Adipocyte (in vitro differentiated cells): ENCODE data around the gene CD59.
"Not testable (repeated sequence)": the region's sequence is repeated elsewhere in the genome, so short reads cannot be mapped to it uniquely, and the experiment has no call there.

Experiments used
- DNase-seq: peaks from one replicate; pipeline ENCODE4 v3.0.0-alpha.2; 2015; ENCODE audit warnings: low read depth
- H3K27me3 ChIP-seq: replicated peaks from 2 replicates; pipeline ENCODE4 v1.7.0; 2013; ENCODE audit warnings: mild to moderate bottlenecking, low read length, moderate library complexity; ENCODE audit not compliant: control insufficient read depth, insufficient read depth
- H3K36me3 ChIP-seq: 2 replicates; pipeline ENCODE4 v1.7.0; 2013; ENCODE audit warnings: low read length, mild to moderate bottlenecking, moderate library complexity; ENCODE audit not compliant: control insufficient read depth, insufficient read depth, severe bottlenecking
- H3K4me1 ChIP-seq: 2 replicates; pipeline ENCODE4 v1.7.0; 2013; ENCODE audit warnings: mild to moderate bottlenecking, low read length, moderate library complexity; ENCODE audit not compliant: control insufficient read depth, insufficient read depth
- H3K4me3 ChIP-seq: 2 replicates; pipeline ENCODE4 v1.7.0; 2013; ENCODE audit warnings: mild to moderate bottlenecking, low read length, moderate library complexity
- H3K9ac ChIP-seq: 2 replicates; pipeline ENCODE4 v1.7.0; 2013; ENCODE audit warnings: mild to moderate bottlenecking, low read length, moderate library complexity
- H3K9me3 ChIP-seq: 2 replicates; pipeline ENCODE4 v1.7.0; 2013; ENCODE audit warnings: mild to moderate bottlenecking, low read length, moderate library complexity; ENCODE audit not compliant: control insufficient read depth

CD59 gene

GRCh38 chr11:33741806-33742205, 5.6 kb upstream of the CD59 start:
- no peaks in the 10 kb centered on the region for H3K27me3 ChIP-seq
- no peak overlapping the region for H3K4me3 ChIP-seq
- H3K4me1 ChIP-seq: peaks cover 6% of the 10 kb centered on the region
- DNase-seq: no peak
- no peak overlapping the region for H3K9ac ChIP-seq
- peaks cover 16% of the 10 kb centered on the region for H3K36me3 ChIP-seq
- no peaks in the 10 kb centered on the region for H3K9me3 ChIP-seq

DNA sequence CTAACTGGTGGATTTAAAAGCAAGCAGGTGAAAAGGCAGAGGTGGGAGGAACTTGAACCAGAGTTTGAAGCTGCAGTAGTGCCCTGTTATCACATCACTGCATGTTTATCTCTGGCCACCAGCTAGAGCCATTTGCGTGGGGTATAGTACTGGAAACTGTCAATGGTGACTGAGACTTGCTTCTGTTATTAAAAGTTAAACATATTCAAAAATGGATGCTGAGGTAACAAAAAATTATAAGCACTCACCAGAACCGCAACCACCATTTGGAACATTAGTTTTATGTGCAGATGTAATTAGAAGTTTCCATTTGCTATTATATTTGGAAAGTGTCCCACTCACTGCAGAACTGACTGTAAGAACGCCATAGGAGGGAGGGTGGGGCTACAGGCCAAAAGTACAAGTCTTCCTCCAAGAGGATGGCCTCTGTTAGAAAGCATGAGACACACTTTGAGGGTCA, 1.2 kb upstream of the CD59 start:
- peaks cover 26% of the 10 kb centered on the region for H3K4me1 ChIP-seq
- H3K9ac ChIP-seq: peak overlapping the region; percentile 94
- peaks cover 6% of the 10 kb centered on the region for H3K36me3 ChIP-seq
- DNase-seq: no peak
- H3K4me3 ChIP-seq: peak overlapping the region; percentile 95
- H3K27me3 ChIP-seq: no peaks in the 10 kb centered on the region
- no peaks in the 10 kb centered on the region for H3K9me3 ChIP-seq

- H3K4me3 ChIP-seq: peak overlapping the region; percentile 95
- no peaks in the 10 kb centered on the region for H3K27me3 ChIP-seq
- H3K9me3 ChIP-seq: no peaks in the 10 kb centered on the region
- H3K36me3 ChIP-seq: peaks cover 12% of the 10 kb centered on the region
- peaks cover 42% of the 10 kb centered on the region for H3K4me1 ChIP-seq
- peak; percentile 64 for DNase-seq
- H3K9ac ChIP-seq: peak overlapping the region; percentile 94
These were observed 714 bp downstream of the CD59 start for GRCh38 chr11:33735271-33736147.

DNA sequence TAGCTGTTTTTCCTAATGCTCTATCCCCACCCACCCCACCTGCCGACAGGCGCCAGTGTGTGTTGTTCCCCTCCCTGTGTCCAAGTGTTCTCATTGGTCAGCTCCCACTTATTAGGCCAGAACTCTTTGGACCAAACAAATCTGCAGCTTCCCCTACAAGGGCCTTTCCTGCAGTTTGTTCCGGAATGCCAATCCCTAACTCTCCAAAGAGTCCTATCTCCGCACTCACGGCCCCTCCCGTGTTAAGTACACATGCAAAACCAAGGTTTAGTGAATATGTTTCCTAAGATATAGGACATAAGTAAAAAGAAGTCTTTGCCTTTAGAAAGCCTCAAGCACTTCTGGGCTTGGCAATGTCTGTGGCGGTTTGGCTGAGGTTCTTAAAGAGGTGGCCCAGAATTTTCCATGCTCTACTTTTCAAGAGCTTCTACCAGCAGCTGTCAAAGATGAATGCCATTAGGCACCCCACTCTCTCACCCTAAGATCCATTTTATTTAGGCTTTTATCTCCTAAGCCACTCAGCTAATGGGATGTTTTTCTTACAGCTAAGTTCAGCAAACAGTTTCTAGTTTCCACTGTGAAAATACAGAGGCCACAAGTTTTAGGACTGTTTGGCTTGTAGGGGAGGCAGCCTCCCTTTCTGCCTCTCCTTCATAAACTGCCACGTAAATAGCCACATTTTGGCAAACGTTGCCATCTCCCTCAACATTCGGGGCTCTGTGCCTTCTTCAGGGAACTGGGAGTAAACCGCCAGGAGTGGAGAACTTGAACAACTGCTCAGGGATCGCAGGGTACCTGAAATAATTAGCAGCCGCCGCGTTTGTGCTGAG, 1.6 kb downstream of the CD59 start:
- no peaks in the 10 kb centered on the region for H3K9me3 ChIP-seq
- peak overlapping the region; percentile 94 for H3K9ac ChIP-seq
- H3K27me3 ChIP-seq: no peaks in the 10 kb centered on the region
- peaks cover 47% of the 10 kb centered on the region for H3K4me1 ChIP-seq
- peak overlapping the region; percentile 95 for H3K4me3 ChIP-seq
- DNase-seq: peak; percentile 64
- peaks cover 15% of the 10 kb centered on the region for H3K36me3 ChIP-seq

- Histone ChIP-seq H3K36me3 (peaks cover 15% of the 10 kb centered on the region), H3K4me3 (peak overlapping the region; percentile 95), H3K27me3 (no peaks in the 10 kb centered on the region), H3K9me3 (no peaks in the 10 kb centered on the region), H3K4me1 (peaks cover 47% of the 10 kb centered on the region), H3K9ac (peak overlapping the region; percentile 94)
- DNase-seq: no peak
These were observed 2.2 kb downstream of the CD59 start for GRCh38 chr11:33733980-33734379.

DNA sequence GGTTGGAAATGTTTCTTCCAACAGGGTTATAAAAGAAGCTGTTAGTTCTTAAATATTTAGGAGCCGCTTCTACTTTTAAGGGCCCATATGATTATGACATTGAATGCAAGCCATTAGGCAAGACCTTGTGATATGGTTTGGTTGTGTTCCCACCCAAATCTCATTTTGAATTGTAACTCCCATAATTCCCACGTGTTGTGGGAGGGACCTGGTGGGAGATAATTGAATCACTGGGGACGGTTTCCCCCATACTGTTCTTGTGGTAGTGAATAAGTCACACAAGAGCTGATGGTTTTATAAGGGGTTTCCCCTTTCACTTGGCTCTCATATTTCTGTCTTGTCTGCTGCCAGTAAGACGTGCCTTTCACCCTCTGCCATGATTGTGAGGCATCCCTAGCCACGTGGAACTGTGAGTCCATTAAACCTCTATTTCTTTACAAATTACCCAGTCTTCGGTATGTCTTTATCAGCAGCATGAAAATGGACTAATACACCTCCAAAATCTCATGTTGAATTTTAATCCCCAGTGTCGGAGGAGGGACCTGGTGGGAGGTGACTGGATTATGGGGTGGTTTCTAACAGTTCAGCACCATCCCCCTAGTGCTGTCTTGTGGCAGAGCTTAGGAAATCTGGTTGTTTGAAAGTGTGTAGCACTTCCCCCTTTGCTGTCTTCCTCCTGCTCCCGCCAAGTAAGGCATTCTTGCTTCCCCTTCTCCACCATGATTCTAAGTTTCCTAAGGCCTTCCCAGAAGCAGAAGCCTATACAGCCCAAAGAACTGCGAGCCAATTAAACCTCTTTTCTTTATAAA, 4.3 kb downstream of the CD59 start:
- Histone ChIP-seq H3K27me3 (no peaks in the 10 kb centered on the region), H3K9ac (no peak overlapping the region), H3K9me3 (no peaks in the 10 kb centered on the region), H3K36me3 (peaks cover 15% of the 10 kb centered on the region), H3K4me1 (peaks cover 42% of the 10 kb centered on the region), H3K4me3 (no peak overlapping the region)
- DNase-seq: no peak

DNA sequence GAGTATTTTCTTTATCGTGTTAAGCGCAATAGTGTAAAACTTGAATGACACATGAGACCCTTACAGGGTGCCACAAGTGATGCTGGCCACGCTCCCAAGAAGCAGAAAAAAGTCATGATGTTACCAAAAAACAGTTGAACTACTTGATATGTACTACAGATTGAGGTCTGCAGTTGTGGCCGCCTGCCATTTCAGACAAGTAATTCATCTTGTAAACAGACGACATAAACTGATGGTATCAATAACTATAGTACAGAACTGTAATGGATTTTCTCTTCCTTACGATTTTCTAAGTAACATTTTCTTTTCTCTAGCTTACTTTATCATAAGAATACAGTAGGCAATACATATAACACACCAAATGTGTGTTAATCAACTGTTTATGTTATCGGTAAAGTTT, 5.5 kb downstream of the CD59 start:
- Histone ChIP-seq H3K4me3 (no peak overlapping the region), H3K9ac (no peak overlapping the region), H3K9me3 (no peaks in the 10 kb centered on the region), H3K4me1 (peaks cover 37% of the 10 kb centered on the region), H3K36me3 (peaks cover 15% of the 10 kb centered on the region), H3K27me3 (no peaks in the 10 kb centered on the region)
- no peak for DNase-seq

- not testable (repeated sequence) for H3K9me3 ChIP-seq, H3K4me3 ChIP-seq, H3K9ac ChIP-seq, H3K27me3 ChIP-seq, DNase-seq
- Histone ChIP-seq H3K36me3 (peaks cover 15% of the 10 kb centered on the region), H3K4me1 (peaks cover 36% of the 10 kb centered on the region)
These were observed 7.1 kb downstream of the CD59 start for GRCh38 chr11:33729072-33729664.

- H3K9me3 ChIP-seq, H3K27me3 ChIP-seq, DNase-seq, H3K4me3 ChIP-seq, H3K9ac ChIP-seq, H3K36me3 ChIP-seq: not testable (repeated sequence)
- H3K4me1 ChIP-seq: peaks cover 46% of the 10 kb centered on the region
These were observed 8.7 kb downstream of the CD59 start for GRCh38 chr11:33727539-33727938.

GRCh38 chr11:33725496-33725895, 10.7 kb downstream of the CD59 start:
- no peaks in the 10 kb centered on the region for H3K27me3 ChIP-seq

More at GRCh38 chr11:33725496-33725895, 10.7 kb downstream of the CD59 start:
- Histone ChIP-seq H3K36me3 (peaks cover 22% of the 10 kb centered on the region), H3K9me3 (no peaks in the 10 kb centered on the region), H3K4me1 (peaks cover 45% of the 10 kb centered on the region), H3K9ac (no peak overlapping the region), H3K4me3 (no peak overlapping the region)
- no peak for DNase-seq
